ENCODE measurements around the gene UNC13D. TPM values are rescaled to one million over a fixed set of nuclear protein-coding genes. Genes with fewer than 3 reads are reported as not detected.
"Not testable (repeated sequence)": the region's sequence is repeated elsewhere in the genome, so short reads cannot be mapped to it uniquely, and the experiment has no call there.

UNC13D gene
- total RNA-seq, 2 donors from 2014 or later = 128 to 143 TPM

GRCh38 chr17:75861927-75862317 lies 17.7 kb upstream of the UNC13D start:
- Mint-ChIP-seq H3K27ac (no peak overlapping the region), H3K9me3 (no peaks in the 10 kb centered on the region), H3K36me3 (no peaks in the 10 kb centered on the region)
- ATAC-seq (no peak), DNase-seq (ENCODE audit: low spot score in 2 of 2) (no peak)

- H3K9me3 Mint-ChIP-seq; ATAC-seq; H3K36me3 Mint-ChIP-seq; DNase-seq (ENCODE audit: low spot score in 2 of 2): not testable (repeated sequence)
- peak overlapping the region in 1 of 2 donors; percentile 64 for H3K27ac Mint-ChIP-seq
Measured at GRCh38 chr17:75859358-75859757, 15.2 kb upstream of the UNC13D start.

- ATAC-seq (no peak), DNase-seq (ENCODE audit: low spot score in 2 of 2) (peak in 1 of 2 donors; percentile 30)
- no peaks in the 10 kb centered on the region for H3K9me3 Mint-ChIP-seq
- H3K36me3 Mint-ChIP-seq = no peaks in the 10 kb centered on the region
- H3K27ac Mint-ChIP-seq = peak overlapping the region in 1 of 2 donors; percentile 93
Measured at GRCh38 chr17:75856062-75856756, 12.0 kb upstream of the UNC13D start.

- no peaks in the 10 kb centered on the region for H3K36me3 Mint-ChIP-seq
- H3K27ac Mint-ChIP-seq = peak within 1 kb of the TSS in 1 of 2 donors; percentile 93
- DNase-seq (ENCODE audit: low spot score in 2 of 2) (peak; percentile 94 to 98), ATAC-seq (peak; percentile 91 to 92)
- no peaks in the 10 kb centered on the region for H3K9me3 Mint-ChIP-seq
Measured at GRCh38 chr17:75855310-75856061, 11.3 kb upstream of the UNC13D start, which contains the start of gene WBP2. Gene WBP2, minus strand, starts transcription at chr17:75855335. Its CDS starts 38 bp downstream, at chr17:75855297.

- DNase-seq (ENCODE audit: low spot score in 2 of 2) (no peak), ATAC-seq (peak in 1 of 2 donors; percentile 3)
- Mint-ChIP-seq H3K36me3 (no peaks in the 10 kb centered on the region), H3K27ac (no peak overlapping the region), H3K9me3 (no peaks in the 10 kb centered on the region)
Measured at GRCh38 chr17:75854881-75855309, 10.7 kb upstream of the UNC13D start.

- Mint-ChIP-seq H3K36me3 (no peaks in the 10 kb centered on the region), H3K27ac (no peak overlapping the region), H3K9me3 (no peaks in the 10 kb centered on the region)
- ATAC-seq (no peak), DNase-seq (ENCODE audit: low spot score in 2 of 2) (no peak)
Measured at GRCh38 chr17:75854101-75854748, 10.0 kb upstream of the UNC13D start.

- DNase-seq (ENCODE audit: low spot score in 2 of 2) (no peak), ATAC-seq (no peak)
- no peak overlapping the region for H3K27ac Mint-ChIP-seq
Measured at GRCh38 chr17:75853433-75853832, 9.2 kb upstream of the UNC13D start.

GRCh38 chr17:75851693-75851991 lies 7.4 kb upstream of the UNC13D start:
- DNase-seq (ENCODE audit: low spot score in 2 of 2); ATAC-seq; H3K36me3 Mint-ChIP-seq; H3K9me3 Mint-ChIP-seq: not testable (repeated sequence)
- peak overlapping the region in 1 of 2 donors; percentile 9 for H3K27ac Mint-ChIP-seq

More at GRCh38 chr17:75853433-75853832, 9.2 kb upstream of the UNC13D start:
- H3K9me3 Mint-ChIP-seq = no peaks in the 10 kb centered on the region
- no peaks in the 10 kb centered on the region for H3K36me3 Mint-ChIP-seq

- peak overlapping the region in 1 of 2 donors; percentile 9 for H3K27ac Mint-ChIP-seq
- no peaks in the 10 kb centered on the region for H3K36me3 Mint-ChIP-seq
- no peak for ATAC-seq
Measured at GRCh38 chr17:75850928-75851692, 6.9 kb upstream of the UNC13D start.

GRCh38 chr17:75849724-75850123 lies 5.5 kb upstream of the UNC13D start:
- DNase-seq (ENCODE audit: low spot score in 2 of 2) (no peak), ATAC-seq (no peak)
- Mint-ChIP-seq H3K36me3 (no peaks in the 10 kb centered on the region), H3K27ac (peak overlapping the region in 1 of 2 donors; percentile 41), H3K9me3 (no peaks in the 10 kb centered on the region)

More at GRCh38 chr17:75850928-75851692, 6.9 kb upstream of the UNC13D start:
- no peaks in the 10 kb centered on the region for H3K9me3 Mint-ChIP-seq
- no peak for DNase-seq (ENCODE audit: low spot score in 2 of 2)

- ATAC-seq (no peak), DNase-seq (ENCODE audit: low spot score in 2 of 2) (no peak)
- peak overlapping the region in 1 of 2 donors; percentile 41 for H3K27ac Mint-ChIP-seq
- no peaks in the 10 kb centered on the region for H3K9me3 Mint-ChIP-seq
- H3K36me3 Mint-ChIP-seq = no peaks in the 10 kb centered on the region
Measured at GRCh38 chr17:75849279-75849646, 5.1 kb upstream of the UNC13D start.

- Mint-ChIP-seq H3K9me3 (no peaks in the 10 kb centered on the region), H3K36me3 (no peaks in the 10 kb centered on the region), H3K27ac (peak overlapping the region in 1 of 2 donors; percentile 25)
- peak in 1 of 2 donors; percentile 92 for DNase-seq (ENCODE audit: low spot score in 2 of 2)
- ATAC-seq = peak in 1 of 2 donors; percentile 34
Measured at GRCh38 chr17:75848523-75849278, 4.5 kb upstream of the UNC13D start.

GRCh38 chr17:75847614-75848522 lies 3.7 kb upstream of the UNC13D start:
- Mint-ChIP-seq H3K9me3 (no peaks in the 10 kb centered on the region), H3K27ac (peak overlapping the region in 1 of 2 donors; percentile 54), H3K36me3 (no peaks in the 10 kb centered on the region)
- DNase-seq (ENCODE audit: low spot score in 2 of 2) (no peak), ATAC-seq (no peak)

GRCh38 chr17:75846692-75847613 lies 2.7 kb upstream of the UNC13D start:
- ATAC-seq = no peak
- peak overlapping the region in 1 of 2 donors; percentile 97 for H3K27ac Mint-ChIP-seq
- no peak for DNase-seq (ENCODE audit: low spot score in 2 of 2)
- no peaks in the 10 kb centered on the region for H3K36me3 Mint-ChIP-seq
- H3K9me3 Mint-ChIP-seq = no peaks in the 10 kb centered on the region

All from activated naive CD4-positive, alpha-beta T cell treated with anti-CD3 and anti-CD28 coated beads, Interleukin-2, amount 50 U/mL, for 72 hours (primary cell).